KBM-7 (cell line): ENCODE results near the gene ATOX1.
A peak's percentile ranks its signal among the peaks of the same experiment; 100 is the strongest.

Source experiments
- DNase-seq: peaks from one replicate; pipeline ENCODE4 v3.0.0-alpha.2; 2015
- in situ Hi-C: fragments of 300-500 bp; cut with MboI; formaldehyde crosslinking; loops from 2 replicates; pipeline ENCODE4 v1.14.3; 2020; ENCODE audit warnings: low sequenced_read_pairs, low pct_unique_long_range_greater_than_20kb, mixed read lengths

Gene ATOX1

DNA sequence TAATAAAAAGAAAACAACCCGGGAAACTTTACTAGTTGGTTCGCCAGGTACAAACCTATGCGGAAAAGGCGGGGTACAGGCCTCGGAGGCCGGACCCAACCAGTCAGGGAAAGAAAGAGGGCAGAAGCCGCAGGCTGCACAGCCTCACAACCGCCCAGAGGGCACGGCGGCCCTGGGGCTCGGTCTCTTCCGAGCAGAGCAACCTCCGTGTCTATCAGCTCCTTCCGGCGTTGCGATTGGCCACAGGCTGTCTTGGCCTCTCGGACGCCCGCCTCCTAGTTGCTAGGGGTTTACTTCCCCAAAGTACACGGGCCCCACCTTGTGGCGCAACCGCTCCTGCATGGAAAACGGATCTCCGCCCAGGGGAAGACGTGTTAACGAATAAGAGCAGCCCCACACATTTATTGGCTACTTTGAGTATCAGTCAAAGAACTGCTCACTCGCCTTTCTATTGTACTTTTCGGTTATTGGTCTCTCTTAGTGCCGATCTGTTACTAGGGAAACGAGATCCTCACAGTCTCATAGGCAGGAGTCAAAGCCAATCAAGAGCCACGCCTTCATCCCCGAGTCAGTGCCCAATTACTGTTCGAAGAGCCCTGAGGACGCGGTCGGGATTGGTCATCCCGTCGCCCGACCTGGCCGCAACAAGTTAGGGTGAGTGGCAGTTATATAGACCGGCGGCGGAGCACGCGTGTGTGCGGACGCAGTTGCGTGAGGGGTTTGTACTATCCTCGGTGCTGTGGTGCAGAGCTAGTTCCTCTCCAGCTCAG is 13.0 kb upstream of the ATOX1 start, which contains the start of gene G3BP1:
Gene G3BP1 (plus strand): TSS at position 696 of the 770 bp plus-strand sequence. CDS start 14,667 bp downstream, outside the sequence.
- DNase-seq = peak; percentile 100
- in situ Hi-C loops = no loop called here

DNA sequence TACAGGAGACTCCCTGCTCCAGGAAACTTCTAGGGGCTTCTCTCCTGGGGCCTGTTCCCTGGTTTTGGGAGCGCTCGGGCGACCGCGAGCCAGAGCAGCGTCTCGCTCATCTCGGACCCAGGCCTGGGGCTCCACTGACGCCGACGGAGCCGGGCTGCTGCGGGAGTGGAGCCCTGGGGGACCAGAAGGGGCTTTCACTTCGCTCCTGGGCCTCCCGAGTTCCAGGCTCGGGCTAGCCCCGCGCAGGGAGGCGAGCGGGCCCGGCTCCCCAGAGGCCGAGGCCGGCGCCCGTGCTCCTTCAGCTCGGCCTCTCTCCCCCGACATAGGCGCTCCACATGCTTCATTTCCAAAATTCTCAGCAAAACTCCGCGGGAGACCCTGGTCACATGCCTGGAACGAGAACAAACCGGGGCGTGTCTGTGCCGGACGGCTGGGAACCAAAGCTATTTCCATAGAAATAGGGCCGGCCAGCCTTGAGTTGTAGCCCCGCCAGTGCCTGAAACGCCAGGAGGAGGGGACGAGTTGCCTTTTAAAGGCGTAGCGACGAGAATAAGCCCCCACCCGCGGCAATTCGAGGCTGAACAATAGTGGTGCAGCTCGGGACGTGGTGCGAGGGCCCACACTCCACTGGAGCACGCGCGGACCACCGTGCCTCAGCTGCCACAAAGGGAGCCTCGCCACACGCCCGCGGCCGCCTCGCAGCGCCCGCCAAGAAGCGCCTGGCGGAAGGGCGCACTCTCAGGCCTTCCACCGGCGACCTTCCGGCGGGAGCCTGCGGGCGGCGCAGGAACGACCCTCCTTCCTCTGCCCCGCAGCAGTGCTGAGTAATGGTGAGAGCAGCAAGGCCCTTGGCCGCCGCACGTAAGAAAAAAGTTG is 12.2 kb upstream of the ATOX1 start:
- in situ Hi-C loops = no loop called here
- no peak for DNase-seq

DNA sequence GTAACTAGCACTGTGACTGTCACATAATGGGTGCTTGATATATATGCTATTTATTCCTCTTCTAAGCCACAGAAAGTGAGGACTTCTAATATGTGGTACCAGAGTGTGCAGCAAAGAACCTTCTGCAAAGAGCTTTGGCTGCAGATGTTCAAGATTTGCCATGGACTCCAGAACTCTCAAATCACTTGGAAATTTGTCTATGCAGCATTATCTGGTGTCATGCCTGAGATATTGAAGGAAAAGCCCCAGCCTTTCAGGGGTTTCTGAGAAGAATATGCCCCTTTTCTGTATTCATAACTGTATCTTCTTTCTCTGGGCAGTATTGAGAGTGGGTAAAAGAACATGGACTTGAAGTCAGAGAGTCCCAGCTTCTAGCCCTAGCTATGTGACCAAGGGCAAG is 8.5 kb upstream of the ATOX1 start:
- in situ Hi-C loops = no loop called here
- no peak for DNase-seq

DNA sequence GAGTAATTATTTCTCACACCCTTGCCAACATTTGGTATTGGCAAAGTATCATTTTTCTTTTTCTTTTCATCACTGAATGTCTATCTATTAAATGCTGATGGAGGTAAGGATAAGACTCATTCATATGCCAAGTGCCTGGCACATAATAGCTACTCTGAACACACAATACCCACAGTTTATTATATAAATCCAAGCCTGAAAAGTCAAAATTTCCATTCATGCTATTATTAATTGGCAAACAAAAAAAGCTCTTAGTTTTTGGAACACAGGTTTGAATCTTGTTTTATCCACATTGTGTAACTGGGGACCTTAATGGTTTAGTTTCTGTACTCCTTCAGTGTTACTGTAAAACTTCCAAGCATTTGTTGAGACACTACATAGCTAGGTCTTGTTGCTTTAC is 6.4 kb upstream of the ATOX1 start:
- no peak for DNase-seq
- in situ Hi-C loops = no loop called here

DNA sequence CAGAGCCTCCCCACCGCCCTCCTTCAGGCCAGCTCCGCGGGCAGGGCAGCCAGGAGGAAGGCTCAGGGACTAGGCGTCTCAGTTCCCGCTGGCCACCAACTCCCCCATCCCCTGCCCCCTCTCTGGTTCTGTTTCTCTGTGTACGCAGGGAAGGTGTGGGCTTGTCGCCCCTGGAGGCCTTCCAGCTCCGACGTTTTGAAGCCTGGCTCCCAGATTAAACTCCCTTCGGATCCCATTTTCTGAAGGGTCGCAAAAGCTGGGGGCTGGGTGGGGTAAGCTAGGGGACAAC is 346 bp downstream of the ATOX1 start:
- DNase-seq = no peak
- in situ Hi-C loops = no loop called here

DNA sequence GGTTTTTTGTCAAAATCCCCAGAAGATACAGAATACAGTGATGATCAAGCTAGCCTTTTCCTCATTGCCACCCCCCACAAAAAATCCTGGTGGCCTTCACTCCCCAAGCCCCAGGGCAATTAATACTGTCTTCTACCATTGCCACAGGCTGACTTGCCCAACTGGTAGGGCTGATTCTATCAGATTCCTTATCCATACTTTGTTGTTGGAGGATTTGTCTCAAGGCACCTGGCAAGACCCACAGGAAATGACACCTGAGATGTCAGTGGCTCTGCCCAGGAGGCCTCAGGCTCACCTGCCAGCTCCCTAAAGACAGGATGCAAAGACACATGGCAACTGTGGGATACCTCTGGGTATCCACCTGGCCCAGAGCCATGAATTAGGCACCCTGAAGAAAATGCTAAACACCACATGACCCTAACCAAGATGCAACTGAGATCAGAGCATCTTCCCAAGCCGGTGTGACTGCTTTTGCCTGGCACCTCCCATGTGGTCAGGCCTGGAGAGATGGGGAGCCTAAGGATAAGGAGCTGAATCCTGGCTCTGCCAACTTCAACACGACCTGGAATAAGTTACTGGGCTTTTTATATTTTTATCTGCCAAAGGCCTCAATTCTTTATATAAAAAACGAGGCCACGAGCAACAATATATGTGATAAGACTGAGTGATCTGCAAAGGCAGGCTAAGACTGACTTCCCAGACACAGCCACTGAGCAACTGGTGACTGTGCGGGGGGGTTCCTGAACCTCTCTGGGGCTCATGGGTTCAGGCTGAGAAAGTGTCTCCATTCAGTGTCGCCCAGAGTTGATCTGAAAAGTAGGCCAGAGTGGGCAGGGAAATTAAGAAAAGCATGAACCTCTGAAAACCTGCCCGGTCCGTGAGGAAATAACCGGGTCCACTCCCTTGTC is 944 bp downstream of the ATOX1 start:
- in situ Hi-C loops = no loop called here
- DNase-seq = peak; percentile 37

DNA sequence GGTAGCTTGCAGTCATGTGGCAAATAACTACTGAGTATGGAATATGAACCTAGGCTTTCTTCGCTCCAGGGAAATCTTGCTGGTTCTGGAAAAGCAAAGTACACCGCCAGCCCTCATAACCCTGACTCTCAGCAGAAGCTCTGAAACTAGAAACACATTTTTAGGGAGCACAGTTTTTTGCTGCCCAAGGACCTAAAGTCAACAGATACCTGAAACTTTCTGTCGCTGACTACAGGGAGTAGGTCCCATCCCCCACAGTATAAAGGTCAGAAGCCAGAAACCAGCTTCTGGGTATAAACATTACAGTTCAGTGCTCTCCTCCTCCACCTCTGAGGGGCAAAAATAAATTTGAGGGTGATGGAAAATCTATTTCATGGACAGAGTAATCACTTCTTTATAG is 3.0 kb downstream of the ATOX1 start:
- in situ Hi-C loops = no loop called here
- DNase-seq = no peak

DNA sequence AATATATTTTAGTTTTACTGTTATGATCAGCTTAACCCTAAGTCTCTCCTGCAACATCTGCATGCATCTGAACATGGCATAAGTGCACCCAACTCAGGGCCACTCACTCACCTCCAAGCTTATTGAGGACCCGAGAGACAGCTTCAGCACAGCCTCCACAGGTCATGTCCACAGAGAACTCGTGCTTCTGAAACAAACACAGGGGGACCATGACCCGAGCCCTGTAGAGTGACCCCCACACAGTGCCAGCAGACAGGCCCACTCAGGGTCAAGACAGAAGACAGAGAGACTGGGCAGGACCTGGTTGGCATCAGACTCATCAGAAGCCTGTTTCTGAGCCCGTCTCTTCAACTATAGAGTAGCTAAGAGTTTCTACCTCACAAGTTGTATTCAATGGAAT is 6.8 kb downstream of the ATOX1 start:
- in situ Hi-C loops = no loop called here
- DNase-seq = no peak

DNA sequence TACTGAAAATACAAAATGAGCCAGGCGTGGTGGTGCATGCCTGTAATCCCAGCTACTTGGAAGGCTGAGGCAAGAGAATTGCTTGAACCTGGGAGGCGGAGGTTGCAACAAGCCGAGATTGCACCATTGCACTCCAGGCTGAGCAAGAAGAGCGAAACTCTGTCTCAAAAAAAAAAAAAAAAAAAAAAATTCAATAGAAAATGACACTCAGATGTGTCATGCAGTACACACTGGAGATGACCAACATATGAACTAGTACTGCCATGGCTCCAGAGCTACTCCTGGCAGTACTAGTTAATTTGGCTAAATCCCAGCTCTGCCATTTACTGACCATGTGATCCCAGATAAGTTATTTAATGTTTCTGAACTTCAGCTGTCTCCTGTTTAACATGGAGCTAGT is 7.3 kb downstream of the ATOX1 start:
- in situ Hi-C loops = no loop called here
- no peak for DNase-seq

DNA sequence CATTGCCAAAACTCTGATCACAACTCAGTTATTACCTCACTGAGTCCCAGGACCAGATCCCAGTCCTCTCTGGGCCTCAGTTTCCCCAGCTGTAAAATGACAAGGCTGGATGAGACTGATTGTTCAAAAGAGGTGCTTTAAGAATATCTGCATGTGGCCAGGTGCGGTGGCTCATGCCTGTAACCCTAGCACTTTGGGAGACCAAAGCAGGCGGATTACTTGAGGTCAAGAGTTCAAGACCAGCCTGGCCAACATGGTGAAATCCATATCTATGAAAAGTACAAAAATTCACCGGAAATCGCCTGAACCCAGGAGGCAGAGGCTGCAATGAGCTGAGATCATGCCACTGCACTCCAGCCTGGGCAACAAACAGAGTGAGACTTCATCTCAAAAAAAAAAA is 8.3 kb downstream of the ATOX1 start:
- in situ Hi-C loops = no loop called here
- no peak for DNase-seq

DNA sequence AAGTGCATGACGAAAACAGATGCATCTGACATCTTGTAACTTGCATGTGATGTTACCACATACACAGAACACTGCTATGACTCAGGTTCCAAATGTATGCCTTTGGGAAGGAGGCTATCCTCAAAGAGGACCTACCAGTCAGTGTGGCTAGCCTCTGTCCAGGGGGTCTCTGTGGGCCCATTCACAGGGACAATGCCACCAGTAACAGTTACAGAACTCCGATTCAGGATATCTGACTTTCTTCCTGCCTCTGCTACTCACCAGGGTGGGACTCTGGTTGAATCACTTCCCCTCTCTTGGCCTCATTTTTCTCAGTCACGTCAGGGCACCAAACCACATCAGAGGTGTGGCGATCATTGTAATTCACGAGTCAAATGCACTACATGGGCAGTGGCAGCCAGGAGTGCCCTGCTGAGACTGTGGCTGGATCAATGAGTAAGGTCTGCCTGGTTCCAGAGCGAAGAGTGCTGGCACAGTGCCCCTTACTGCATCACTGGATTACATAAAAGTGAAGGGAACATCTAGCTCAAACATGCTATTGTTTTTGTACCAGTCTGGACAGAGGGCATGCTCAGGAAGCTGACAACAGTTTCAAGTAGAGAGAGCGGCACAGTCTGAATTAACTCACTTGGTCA is 13.2 kb downstream of the ATOX1 start:
- no peak for DNase-seq
- in situ Hi-C loops = no loop called here

DNA sequence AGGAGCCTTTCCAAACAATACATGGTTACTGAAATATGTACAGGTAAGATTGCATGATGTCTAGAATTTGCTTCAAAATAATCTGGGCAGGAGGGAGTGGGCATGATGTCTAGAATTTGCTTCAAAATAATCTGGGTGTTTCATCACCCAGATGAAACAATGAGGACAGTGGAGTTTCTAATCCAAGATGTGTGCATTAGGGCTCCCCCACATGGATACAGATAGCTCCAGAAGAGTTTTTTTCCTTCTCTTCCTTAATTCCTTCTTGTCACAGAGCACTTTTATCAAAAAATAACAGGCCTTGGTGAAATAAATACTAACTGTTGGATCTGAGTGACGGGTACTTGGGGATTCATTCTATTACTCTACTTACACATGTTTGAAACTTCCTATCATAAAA is 14.9 kb downstream of the ATOX1 start:
- no peak for DNase-seq
- in situ Hi-C loops = no loop called here

DNA sequence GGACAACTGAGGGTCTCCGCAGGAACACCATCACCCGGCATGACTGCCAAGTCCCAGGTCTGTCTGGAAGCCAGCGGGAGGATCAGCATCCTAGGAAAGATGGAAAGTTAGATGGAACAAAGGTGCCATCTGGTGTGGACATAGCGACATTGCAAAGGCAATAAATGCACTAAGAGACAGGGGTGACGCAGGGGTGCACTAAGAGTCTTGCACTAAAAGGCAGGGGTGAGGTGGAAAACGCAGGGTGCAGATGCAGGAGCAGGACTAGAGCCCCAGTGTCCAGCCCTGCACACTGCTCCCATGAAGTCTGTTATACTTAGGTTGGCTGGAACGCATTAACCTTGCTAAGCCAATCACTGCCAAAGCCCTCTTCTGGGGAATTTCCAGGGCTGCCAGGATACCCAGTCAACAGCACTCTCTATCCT is 15.5 kb downstream of the ATOX1 start:
- peak; percentile 41 for DNase-seq
- in situ Hi-C loops = no loop called here

DNA sequence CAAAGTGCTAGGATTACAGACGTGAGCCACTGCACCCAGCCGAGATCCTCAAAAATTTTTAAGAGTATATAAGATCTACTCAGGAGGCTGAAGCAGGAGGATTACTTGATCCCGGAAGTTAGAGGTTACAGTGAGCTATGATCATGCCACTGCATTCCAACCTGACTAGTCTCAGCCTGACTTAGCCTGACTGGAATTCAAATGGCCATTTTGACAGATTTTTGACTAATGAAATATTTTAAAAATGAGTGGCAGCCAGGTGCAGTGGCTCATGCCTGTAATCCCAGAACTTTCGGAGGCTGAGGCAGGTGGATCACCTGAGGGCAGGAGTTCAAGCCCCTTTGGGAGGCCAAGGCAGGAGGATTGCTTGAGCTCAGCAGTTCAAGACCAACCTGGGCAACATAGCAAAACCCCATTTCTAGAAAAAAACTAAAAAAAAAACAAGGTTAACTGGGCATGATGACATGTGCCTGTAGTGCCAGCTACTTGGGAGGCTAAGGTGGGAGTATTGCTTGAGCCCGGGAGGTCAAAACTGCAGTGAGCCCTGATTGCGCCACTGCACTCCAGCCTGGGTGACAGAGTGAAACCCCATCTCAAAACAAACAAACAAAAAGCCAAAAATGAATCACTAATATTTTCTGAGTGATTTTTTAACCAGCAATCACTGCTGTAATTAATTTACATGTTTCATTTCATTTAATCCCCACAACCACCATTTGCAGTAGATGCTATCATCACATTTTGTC is 16.6 kb downstream of the ATOX1 start:
- DNase-seq = no peak
- in situ Hi-C loops = no loop called here

DNA sequence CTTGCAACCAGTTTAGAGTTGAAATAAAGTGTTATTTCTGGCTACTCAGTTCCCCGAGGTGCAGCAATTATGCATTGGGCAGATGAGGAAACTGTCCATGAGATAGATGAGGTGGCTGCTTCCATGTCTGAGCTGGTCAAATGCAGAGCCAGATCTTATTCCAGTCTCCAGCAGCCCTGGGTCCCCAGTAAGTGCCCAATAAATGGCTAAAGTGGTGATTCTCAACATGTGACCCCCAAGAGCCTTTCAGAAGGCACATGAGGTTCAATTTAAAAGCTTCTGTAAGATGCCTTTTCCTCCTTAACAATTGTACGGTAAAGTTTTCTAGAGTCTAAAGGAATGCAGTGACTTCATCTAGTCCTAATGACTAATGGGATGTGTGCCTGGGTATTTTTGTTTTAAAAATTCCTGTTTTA is 17.5 kb downstream of the ATOX1 start:
- no peak for DNase-seq
- in situ Hi-C loops = no loop called here

DNA sequence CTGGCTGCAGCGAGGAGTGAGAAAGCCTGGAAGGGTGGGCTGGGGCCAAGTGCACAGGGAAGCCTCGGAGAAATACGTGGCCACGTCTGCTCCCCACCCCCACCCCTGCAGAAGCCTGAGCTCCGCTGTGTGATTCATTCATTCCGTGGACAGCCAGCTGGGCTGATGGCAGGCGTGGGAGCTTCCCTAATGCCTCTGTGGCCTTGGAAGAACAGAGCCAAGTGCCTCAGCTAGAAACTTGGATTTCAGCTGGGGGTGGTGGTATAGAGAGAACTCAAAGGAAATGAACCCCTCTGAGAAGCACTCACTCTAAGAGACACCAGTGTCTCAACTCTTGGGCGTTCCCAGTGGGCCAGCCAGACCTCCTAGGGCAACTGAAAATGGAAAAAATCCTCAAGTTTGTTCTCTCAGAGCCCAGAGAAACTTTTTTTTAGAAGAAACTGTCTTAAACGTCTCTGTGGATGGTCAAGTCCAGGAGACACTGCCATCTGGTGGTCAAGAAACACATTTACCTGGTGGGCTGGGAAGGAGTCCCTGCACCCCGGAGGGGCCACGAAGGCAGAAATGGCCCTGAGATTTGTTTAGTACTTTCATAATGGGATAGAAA is 18.0 kb downstream of the ATOX1 start:
- DNase-seq = peak; percentile 67
- in situ Hi-C loops = no loop called here

DNA sequence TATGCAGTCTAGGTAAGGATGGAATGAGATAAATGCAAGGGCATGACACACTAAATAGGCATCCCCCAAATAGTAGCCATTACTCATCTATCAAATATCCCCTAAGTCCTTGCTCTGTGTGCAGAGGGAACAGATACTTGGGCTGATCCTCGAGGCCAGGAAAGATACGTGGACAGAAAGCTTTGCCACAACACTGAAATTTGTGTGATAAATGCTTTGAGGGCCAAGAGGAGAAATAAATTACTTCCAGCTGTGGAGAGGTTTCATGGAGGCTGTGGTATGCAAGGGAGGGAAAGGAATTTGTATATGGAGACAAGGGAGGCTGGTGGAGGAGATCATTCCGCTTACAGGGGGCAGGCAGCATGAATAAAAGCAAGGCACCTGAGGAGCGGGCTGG is 18.5 kb downstream of the ATOX1 start:
- DNase-seq = no peak

DNA sequence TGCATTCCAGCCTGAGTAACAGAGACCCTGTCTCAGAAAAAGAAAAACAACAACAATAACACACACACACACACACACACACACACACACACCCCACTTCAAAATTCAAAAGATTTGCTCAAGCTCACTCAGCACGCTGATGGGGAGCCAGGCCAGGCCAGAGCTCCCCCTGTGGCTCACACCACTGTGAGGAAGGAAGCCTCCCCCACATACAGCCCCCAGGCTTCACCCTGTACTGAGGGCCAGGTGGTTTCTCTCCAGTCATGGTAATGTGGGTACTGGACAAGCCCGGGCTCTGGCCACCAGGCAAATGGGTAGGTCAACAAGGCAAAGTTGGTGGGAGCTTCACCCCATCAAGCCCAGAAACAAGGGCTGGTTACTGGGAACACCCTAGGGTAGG is 19.0 kb downstream of the ATOX1 start:
- in situ Hi-C loops = no loop called here
- no peak for DNase-seq

More for the DNA sequence above, 18.5 kb downstream of the ATOX1 start:
- in situ Hi-C loops = no loop called here
